Left ventricle myocardium superior (tissue), 1 donor: Measurements from ENCODE around the gene ZBTB6. TPM values are rescaled to one million over a fixed set of nuclear protein-coding genes. Genes with fewer than 3 reads are reported as not detected.

Experiments used
- total RNA-seq: library from RNA; stranded (reverse); fragmentation: NEBNext Ultra II Directional; extraction: Animal tissue kit (Norgen Biotek cat#: 25700); gene quantifications from one replicate; pipeline ENCODE4 v1.2.1, GENCODE V29; 2021
- donor health status: DM: no; HTN: yes; CAD: no; lungs with severe emphysema.

The ZBTB6 gene
- total RNA-seq, 1 donor from 2014 or later, result 5.8 TPM

Other genes starting within 250 kb of the ZBTB6 start
- not detected for gene OR1L3, start 238.2 kb downstream of the ZBTB6 start, total RNA-seq
- not detected for gene OR1L4, start 189.3 kb downstream of the ZBTB6 start, total RNA-seq
- gene OR1L6, start 171.0 kb downstream of the ZBTB6 start, total RNA-seq, result not detected
- gene OR5C1, start 124.4 kb downstream of the ZBTB6 start, total RNA-seq, result not detected
- not detected for gene OR1K1, start 113.2 kb downstream of the ZBTB6 start, total RNA-seq
- 7.7 TPM for gene PDCL, start 84.7 kb downstream of the ZBTB6 start, total RNA-seq
- 35.9 TPM for gene RC3H2, start 8.0 kb downstream of the ZBTB6 start, total RNA-seq
- gene ZBTB26, start 18.2 kb upstream of the ZBTB6 start, total RNA-seq, result 5.4 TPM
- 47.4 TPM for gene RABGAP1, start 27.7 kb upstream of the ZBTB6 start, total RNA-seq
- 0.72 TPM for gene GPR21, start 120.3 kb upstream of the ZBTB6 start, total RNA-seq